ENCODE data around the gene MACROD2. TPM values are rescaled to one million over a fixed set of nuclear protein-coding genes. Genes with fewer than 3 reads are reported as not detected.

The MACROD2 gene
- total RNA-seq, 4 donors from 2014 or later = 8.7 to 17.8 (median 10.8) TPM

DNA sequence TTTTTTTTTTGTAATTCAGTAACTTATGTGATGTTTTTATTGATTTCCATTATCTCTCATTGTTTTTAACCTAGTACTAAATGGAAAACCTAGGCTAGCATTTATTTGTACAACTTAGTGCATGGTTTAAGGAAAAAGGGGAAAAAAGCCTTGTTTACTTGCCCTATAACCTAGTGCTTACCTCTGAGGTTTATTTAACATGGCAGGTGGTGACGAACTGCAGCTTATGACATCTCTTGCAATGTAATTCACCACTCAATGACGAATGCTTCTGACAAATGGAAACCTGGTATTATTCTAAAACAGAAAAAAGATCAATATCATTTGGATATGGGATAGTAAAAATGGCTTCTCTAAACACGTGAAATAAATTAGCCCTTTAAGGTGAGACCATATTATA, 960.7 kb downstream of the MACROD2 start:
- intact Hi-C loops (cut with DNase I) = no loop called here
- TF ChIP-seq POLR2A (IDR thresholded peaks at IDR 0.05) = no peak
- no peak for TF ChIP-seq CTCF (IDR thresholded peaks at IDR 0.05)
- H3K4me1 ChIP-seq = no peaks in the 10 kb centered on the region

DNA sequence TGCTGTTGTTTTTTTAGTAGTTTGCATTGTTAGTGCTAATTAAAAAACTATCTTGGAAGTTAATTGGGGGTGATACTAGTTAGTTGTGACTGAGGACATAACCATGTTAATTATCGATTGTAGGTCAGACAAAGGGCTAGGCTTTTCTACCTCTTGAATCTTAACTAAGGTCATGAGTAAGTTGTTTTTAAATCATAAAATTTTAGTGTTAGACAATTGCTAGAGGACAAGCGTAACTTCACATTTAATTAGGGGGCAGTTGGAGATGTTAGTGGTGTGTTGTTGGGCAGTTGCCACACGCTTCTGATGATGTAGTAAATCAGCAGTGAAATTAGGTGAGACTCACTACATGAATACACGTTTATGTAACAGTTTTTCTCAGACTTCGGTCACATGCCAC, 961.2 kb downstream of the MACROD2 start:
- intact Hi-C loops (cut with DNase I) = no loop called here
- TF ChIP-seq POLR2A (IDR thresholded peaks at IDR 0.05) = no peak
- no peak for TF ChIP-seq CTCF (IDR thresholded peaks at IDR 0.05)
- Histone ChIP-seq H3K36me3 (no peaks in the 10 kb centered on the region), H3K4me1 (no peaks in the 10 kb centered on the region), H3K27me3 (no peaks in the 10 kb centered on the region), H3K4me3 (replicated peaks in 1 of 3) (no peak overlapping the region), H3K27ac (no peak overlapping the region), H3K9me3 (no peaks in the 10 kb centered on the region)
- DNase-seq = no peak
- WGBS, 2 donors = 81 to 88% methylated on average over 5 of the region's 5 CpGs

More for the DNA sequence above, 960.7 kb downstream of the MACROD2 start:
- no peak for DNase-seq
- Histone ChIP-seq H3K27me3 (no peaks in the 10 kb centered on the region), H3K27ac (no peak overlapping the region), H3K36me3 (no peaks in the 10 kb centered on the region), H3K9me3 (no peaks in the 10 kb centered on the region), H3K4me3 (replicated peaks in 1 of 3) (no peak overlapping the region)
- WGBS, 2 donors = 68 to 93% methylated on average over 3 of the region's 3 CpGs

DNA sequence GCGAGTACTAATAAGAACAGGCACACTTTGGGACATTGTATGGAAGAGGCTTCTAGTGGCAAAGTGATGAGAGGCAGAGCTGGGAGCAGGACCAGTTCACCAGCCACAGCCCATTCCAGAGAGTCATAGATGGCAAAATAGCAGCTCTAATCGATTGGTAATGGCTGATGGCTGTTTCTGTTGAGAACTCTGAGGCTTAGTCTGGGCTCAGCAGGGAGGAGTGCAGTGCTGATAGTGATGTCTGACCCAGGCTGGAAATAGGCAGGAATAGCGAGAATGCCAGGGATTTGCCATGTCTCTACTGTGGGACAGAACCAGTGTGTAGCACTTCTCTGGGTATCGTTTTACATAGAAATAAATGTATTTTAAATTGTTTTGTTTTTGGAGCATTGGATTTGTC, 962.1 kb downstream of the MACROD2 start:
- H3K27ac ChIP-seq = no peak overlapping the region
- DNase-seq = no peak
- no peaks in the 10 kb centered on the region for H3K27me3 ChIP-seq
- H3K9me3 ChIP-seq = no peaks in the 10 kb centered on the region
- intact Hi-C loops (cut with DNase I) = no loop called here
- TF ChIP-seq POLR2A (IDR thresholded peaks at IDR 0.05) (no peak), CTCF (IDR thresholded peaks at IDR 0.05) (no peak)
- no peak overlapping the region for H3K4me3 ChIP-seq (replicated peaks in 1 of 3)
- WGBS, 2 donors = 90 to 94% methylated on average over 4 of the region's 4 CpGs
- H3K4me1 ChIP-seq = no peaks in the 10 kb centered on the region
- no peaks in the 10 kb centered on the region for H3K36me3 ChIP-seq

DNA sequence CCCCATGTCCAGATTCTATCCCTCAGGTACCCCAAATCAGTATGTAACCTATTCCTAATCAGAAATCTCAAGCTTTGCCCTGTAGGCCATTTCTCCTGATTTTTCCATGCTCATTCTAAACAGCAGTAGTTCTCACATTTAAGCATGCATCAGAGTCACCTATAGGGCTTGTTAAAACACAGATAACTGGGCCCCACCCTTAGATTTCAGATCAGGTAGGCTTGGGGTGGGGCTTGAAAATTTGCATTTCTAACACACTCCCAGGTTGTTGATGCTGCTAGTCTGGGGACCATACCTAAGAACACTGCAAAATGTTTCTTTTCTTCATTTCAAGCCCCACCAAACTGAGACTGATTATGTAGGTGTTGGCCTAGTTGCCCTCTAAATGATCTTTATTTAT, 963.3 kb downstream of the MACROD2 start:
- Histone ChIP-seq H3K27ac (no peak overlapping the region), H3K4me3 (replicated peaks in 1 of 3) (no peak overlapping the region), H3K4me1 (no peaks in the 10 kb centered on the region), H3K9me3 (no peaks in the 10 kb centered on the region), H3K36me3 (no peaks in the 10 kb centered on the region), H3K27me3 (no peaks in the 10 kb centered on the region)
- DNase-seq = no peak
- no peak for TF ChIP-seq CTCF (IDR thresholded peaks at IDR 0.05)
- TF ChIP-seq POLR2A (IDR thresholded peaks at IDR 0.05) = no peak
- intact Hi-C loops (cut with DNase I) = no loop called here

DNA sequence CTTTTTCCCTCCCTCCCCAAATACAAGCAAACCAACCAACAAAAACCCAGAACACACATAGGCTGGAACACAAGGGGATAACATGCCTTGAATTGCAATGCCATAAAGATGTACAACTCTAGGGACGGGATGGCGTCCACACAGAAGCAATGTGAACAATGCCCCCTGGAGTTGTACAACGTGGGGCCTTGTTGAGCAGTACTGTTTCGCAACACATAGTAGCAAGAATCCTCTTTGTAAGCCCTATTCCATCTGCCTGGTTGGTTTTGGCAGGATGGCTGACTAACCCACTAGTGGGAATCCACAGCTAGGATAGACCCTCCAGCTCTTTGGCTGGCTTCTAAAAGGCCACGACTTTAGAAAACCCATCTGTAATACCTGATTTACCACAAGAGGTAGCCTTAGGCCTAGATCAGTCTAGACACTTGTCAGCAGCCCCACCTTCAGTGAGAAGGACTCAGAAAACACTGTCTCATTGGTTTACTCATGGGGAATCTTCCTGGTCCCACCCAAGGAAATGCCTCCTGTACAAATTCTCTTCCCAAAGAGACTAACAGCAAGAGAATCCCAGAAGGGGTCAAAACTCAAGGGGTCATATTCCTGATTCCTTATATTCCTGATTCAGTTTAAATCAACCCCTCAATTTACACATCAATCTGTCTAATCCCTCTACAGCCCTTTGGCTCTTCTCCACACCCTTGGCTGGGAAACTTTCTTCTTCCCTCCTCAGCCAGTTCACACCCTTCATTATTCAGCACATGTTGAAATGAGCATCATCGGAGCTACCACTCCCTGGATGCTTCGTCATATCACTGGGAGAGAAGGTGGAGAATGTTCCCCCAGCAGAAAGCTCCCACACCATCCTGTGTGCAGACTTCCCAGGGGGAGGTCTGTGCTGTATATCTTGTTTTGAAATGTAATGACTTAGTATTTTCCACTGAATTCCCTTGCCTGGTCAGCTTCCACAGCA, 964.5 kb downstream of the MACROD2 start:
- intact Hi-C loops (cut with DNase I) = no loop called here

More for the DNA sequence above, 964.5 kb downstream of the MACROD2 start:
- Histone ChIP-seq H3K4me3 (replicated peaks in 1 of 3) (no peak overlapping the region), H3K36me3 (no peaks in the 10 kb centered on the region), H3K9me3 (no peaks in the 10 kb centered on the region), H3K4me1 (no peaks in the 10 kb centered on the region), H3K27ac (no peak overlapping the region), H3K27me3 (no peaks in the 10 kb centered on the region)
- 91 to 93% methylated on average over 7 of the region's 7 CpGs for WGBS, 2 donors
- TF ChIP-seq CTCF (IDR thresholded peaks at IDR 0.05) = no peak
- no peak for DNase-seq
